Endometrial microvascular endothelial cells (primary cell): Measurements from ENCODE around the gene PPP4C. TPM values are rescaled to one million over a fixed set of nuclear protein-coding genes. Genes with fewer than 3 reads are reported as not detected.
"Not testable (repeated sequence)": the region's sequence is repeated elsewhere in the genome, so short reads cannot be mapped to it uniquely, and the experiment has no call there.

ENCODE experiments used
- in situ Hi-C: cut with HindIII; loops from 2 replicates; pipeline ENCODE4 v1.10.0; 2017; ENCODE audit warnings: low sequenced_read_pairs, low pct_unique_long_range_greater_than_20kb; ENCODE audit errors: inconsistent ontology term
- total RNA-seq: library from RNA; depleted of rRNA; stranded (reverse); fragments of >200 nt; gene quantifications from one replicate; pipeline ENCODE4 v1.2.3, GENCODE V29; 2015; ENCODE audit errors: inconsistent ontology term

Gene PPP4C
- 135 TPM for total RNA-seq

- in situ Hi-C loops, result no loop called here
Measured at GRCh38 chr16:30075503-30076275, at the start of gene PPP4C. Gene PPP4C, plus strand, starts transcription at chr16:30075994. Its CDS starts 384 bp downstream, at chr16:30076378.

GRCh38 chr16:30026449-30026848 lies 49.3 kb upstream of the PPP4C start:
- in situ Hi-C loops, result no loop called here

- in situ Hi-C loops, result no loop called here
Measured at GRCh38 chr16:30027588-30028437, 48.0 kb upstream of the PPP4C start.

GRCh38 chr16:30028438-30029076 lies 47.2 kb upstream of the PPP4C start:
- in situ Hi-C loops, result no loop called here

GRCh38 chr16:30030011-30030685 lies 45.6 kb upstream of the PPP4C start:
- in situ Hi-C loops, result no loop called here

- in situ Hi-C loops, result no loop called here
Measured at GRCh38 chr16:30030841-30031413, 44.9 kb upstream of the PPP4C start, which contains the start of gene TLCD3B. Gene TLCD3B, minus strand, starts transcription at chr16:30031271. Its CDS starts 744 bp downstream, at chr16:30030527.

- in situ Hi-C loops, result no loop called here
Measured at GRCh38 chr16:30031477-30031918, 44.3 kb upstream of the PPP4C start.

- in situ Hi-C loops, result no loop called here
Measured at GRCh38 chr16:30032083-30032819, 43.5 kb upstream of the PPP4C start.

GRCh38 chr16:30033270-30033669 lies 42.5 kb upstream of the PPP4C start:
- in situ Hi-C loops, result no loop called here

- in situ Hi-C loops, result no loop called here
Measured at GRCh38 chr16:30040221-30040620, 35.6 kb upstream of the PPP4C start.

- in situ Hi-C loops, result not testable (repeated sequence)
Measured at GRCh38 chr16:30040690-30041089, 35.1 kb upstream of the PPP4C start.

- in situ Hi-C loops, result no loop called here
Measured at GRCh38 chr16:30041841-30042240, 34.0 kb upstream of the PPP4C start.

- in situ Hi-C loops, result no loop called here
Measured at GRCh38 chr16:30046178-30046577, 29.6 kb upstream of the PPP4C start.

- in situ Hi-C loops, result no loop called here
Measured at GRCh38 chr16:30046588-30046987, 29.2 kb upstream of the PPP4C start.

- in situ Hi-C loops, result no loop called here
Measured at GRCh38 chr16:30049871-30050270, 25.9 kb upstream of the PPP4C start.

- in situ Hi-C loops, result no loop called here
Measured at GRCh38 chr16:30051518-30051917, 24.3 kb upstream of the PPP4C start.

GRCh38 chr16:30052671-30053372 lies 23.0 kb upstream of the PPP4C start:
- in situ Hi-C loops, result no loop called here
